H1 (cell line): ENCODE results near the gene PTPRD. TPM values are rescaled to one million over a fixed set of nuclear protein-coding genes. Genes with fewer than 3 reads are reported as not detected.

Experiments
- ATF2 ChIP-seq: IDR thresholded peaks from 2 replicates; pipeline ENCODE4 v1.6.1; 2012; ENCODE audit warnings: low read length, inconsistent platforms
- CHD7 ChIP-seq: fragments of 300-600 bp; sonication (generic); IDR thresholded peaks from 2 replicates; pipeline ENCODE4 v1.7.1; 2012; ENCODE audit warnings: low read length, moderate library complexity, mild to moderate bottlenecking, inconsistent platforms; ENCODE audit not compliant: insufficient replicate concordance
- GABPA ChIP-seq: IDR thresholded peaks from 2 replicates; pipeline ENCODE4 v1.6.1; 2011; ENCODE audit warnings: mild to moderate bottlenecking, low read length, moderate library complexity, borderline replicate concordance; ENCODE audit not compliant: insufficient read depth
- MAFK ChIP-seq: IDR thresholded peaks from 2 replicates; pipeline ENCODE4 v1.6.1; 2012; ENCODE audit warnings: low read depth, mild to moderate bottlenecking, improper control_type of control experiment, low read length
- RFX5 ChIP-seq: IDR thresholded peaks from 2 replicates; pipeline ENCODE4 v1.6.1; 2011; ENCODE audit warnings: low read depth, low read length, improper control_type of control experiment, borderline replicate concordance
- SIX5 ChIP-seq: IDR thresholded peaks from 2 replicates; pipeline ENCODE4 v1.6.1; 2011; ENCODE audit warnings: mild to moderate bottlenecking, low read depth, low read length
- TBP ChIP-seq: IDR thresholded peaks from 2 replicates; pipeline ENCODE4 v1.6.1; 2011; ENCODE audit warnings: low read depth, low read length, improper control_type of control experiment
- TEAD4 ChIP-seq: IDR thresholded peaks from 2 replicates; pipeline ENCODE4 v1.6.1; 2012; ENCODE audit warnings: low read depth, low read length, inconsistent platforms, mixed read lengths
- polyA plus RNA-seq, 7 experiments: library from polyadenylated mRNA; depleted of rRNA in 3 of 7; stranded (reverse) in 5 of 7; unstranded in 2 of 7; fragments of >200 nt in 5 of 7; fragments of 200-250 nt in 2 of 7; gene quantifications; 1 replicate in 5 of 7; 2 replicates in 1 of 7; 4 replicates in 1 of 7; pipeline versions ENCODE4 v1.2.1 to v1.2.3, GENCODE V29; 2011 to 2013; ENCODE audit warnings: missing spikeins in 2 of 7, mixed read lengths in 2 of 7
- total RNA-seq: library from RNA; stranded (reverse); fragmentation: NEBNext Ultra II Directional; extraction: Animal tissue kit (Norgen Biotek cat#: 25700); gene quantifications from 2 replicates; pipeline ENCODE4 v1.2.1, GENCODE V29; 2021

PTPRD gene
- total and polyA plus RNA-seq, 2 of the 8 experiments (the other 6 are each of a cell fraction or from before 2014, with no cell fraction given), result 17.2 to 77.0 TPM

- TF ChIP-seq CHD7 (no peak), MAFK (no peak), SIX5 (no peak), ATF2 (no peak), TEAD4 (0 out of 2 replicates have a peak, but pooled peaks have one; percentile 23), RFX5 (no peak), GABPA (no peak), TBP (0 out of 2 replicates have a peak, but pooled peaks have one; percentile 17)
Measured at GRCh38 chr9:8733131-8733954, 1879.5 kb downstream of the PTPRD start (continued).
